ENCODE data around the gene TUBB3. TPM values are rescaled to one million over a fixed set of nuclear protein-coding genes. Genes with fewer than 3 reads are reported as not detected.

TUBB3 gene
- total RNA-seq, 1 donor from 2014 or later = 2.6 TPM

GRCh38 chr16:89951509-89951908 is 28.4 kb downstream of the TUBB3 start:
- H3K4me3 Mint-ChIP-seq = no peak overlapping the region
- H3K36me3 Mint-ChIP-seq (ENCODE audit: low read depth) = no peaks in the 10 kb centered on the region
- DNase-seq = no peak
- no peak overlapping the region for H3K27ac Mint-ChIP-seq
- H3K9me3 Mint-ChIP-seq = no peaks in the 10 kb centered on the region
- H3K4me1 Mint-ChIP-seq = peaks cover 7% of the 10 kb centered on the region
- H3K27me3 Mint-ChIP-seq = peaks cover 18% of the 10 kb centered on the region
- intact Hi-C loops (cut with micrococcal nuclease) = no loop called here

DNA sequence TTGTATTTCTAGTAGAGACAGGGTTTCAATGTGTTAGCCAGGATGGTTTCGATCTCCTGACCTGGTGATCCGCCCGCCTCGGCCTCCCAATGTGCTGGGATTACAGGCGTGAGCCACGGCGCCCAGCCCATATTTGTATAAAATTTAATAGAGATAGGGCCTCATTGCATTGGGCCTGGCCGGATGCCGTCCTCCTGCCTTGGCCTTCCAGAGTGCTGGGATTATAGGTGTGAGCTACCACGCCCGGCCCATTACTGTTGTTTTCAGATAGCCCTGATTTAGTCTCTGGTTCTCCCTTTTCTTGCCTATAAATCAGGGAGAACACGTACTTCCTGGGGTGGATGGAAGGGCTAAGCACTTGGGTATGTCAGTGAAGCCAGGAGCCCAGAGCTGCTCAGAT is 28.9 kb downstream of the TUBB3 start:
- Mint-ChIP-seq H3K9me3 (no peaks in the 10 kb centered on the region), H3K27ac (no peak overlapping the region), H3K27me3 (peaks cover 18% of the 10 kb centered on the region), H3K36me3 (ENCODE audit: low read depth) (no peaks in the 10 kb centered on the region), H3K4me3 (no peak overlapping the region), H3K4me1 (peaks cover 7% of the 10 kb centered on the region)
- DNase-seq = no peak
- intact Hi-C loops (cut with micrococcal nuclease) = no loop called here

DNA sequence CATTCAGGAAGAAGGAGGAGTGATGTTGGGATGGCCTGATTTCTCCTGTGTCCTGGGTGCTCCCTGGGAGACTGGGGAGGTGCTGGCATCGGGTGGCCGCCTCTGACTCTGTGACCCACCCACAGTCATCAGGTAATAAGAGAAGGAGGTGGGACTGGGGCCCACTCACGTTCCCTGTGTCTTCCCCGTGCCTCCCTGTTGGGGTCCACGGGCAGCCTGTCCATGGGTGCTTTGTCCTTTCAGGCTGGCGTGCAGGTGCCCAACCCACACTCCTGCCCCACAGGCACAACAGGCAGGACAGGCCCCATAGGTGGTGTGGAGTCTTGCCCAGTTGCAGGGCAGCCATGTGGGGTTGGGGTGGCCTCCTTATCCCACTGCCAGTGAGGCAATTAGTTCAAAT is 29.4 kb downstream of the TUBB3 start:
- H3K36me3 Mint-ChIP-seq (ENCODE audit: low read depth) = no peaks in the 10 kb centered on the region
- peaks cover 7% of the 10 kb centered on the region for H3K4me1 Mint-ChIP-seq
- peaks cover 13% of the 10 kb centered on the region for H3K27me3 Mint-ChIP-seq
- no peak overlapping the region for H3K4me3 Mint-ChIP-seq
- no peaks in the 10 kb centered on the region for H3K9me3 Mint-ChIP-seq
- no peak for DNase-seq
- intact Hi-C loops (cut with micrococcal nuclease) = no loop called here
- H3K27ac Mint-ChIP-seq = no peak overlapping the region

DNA sequence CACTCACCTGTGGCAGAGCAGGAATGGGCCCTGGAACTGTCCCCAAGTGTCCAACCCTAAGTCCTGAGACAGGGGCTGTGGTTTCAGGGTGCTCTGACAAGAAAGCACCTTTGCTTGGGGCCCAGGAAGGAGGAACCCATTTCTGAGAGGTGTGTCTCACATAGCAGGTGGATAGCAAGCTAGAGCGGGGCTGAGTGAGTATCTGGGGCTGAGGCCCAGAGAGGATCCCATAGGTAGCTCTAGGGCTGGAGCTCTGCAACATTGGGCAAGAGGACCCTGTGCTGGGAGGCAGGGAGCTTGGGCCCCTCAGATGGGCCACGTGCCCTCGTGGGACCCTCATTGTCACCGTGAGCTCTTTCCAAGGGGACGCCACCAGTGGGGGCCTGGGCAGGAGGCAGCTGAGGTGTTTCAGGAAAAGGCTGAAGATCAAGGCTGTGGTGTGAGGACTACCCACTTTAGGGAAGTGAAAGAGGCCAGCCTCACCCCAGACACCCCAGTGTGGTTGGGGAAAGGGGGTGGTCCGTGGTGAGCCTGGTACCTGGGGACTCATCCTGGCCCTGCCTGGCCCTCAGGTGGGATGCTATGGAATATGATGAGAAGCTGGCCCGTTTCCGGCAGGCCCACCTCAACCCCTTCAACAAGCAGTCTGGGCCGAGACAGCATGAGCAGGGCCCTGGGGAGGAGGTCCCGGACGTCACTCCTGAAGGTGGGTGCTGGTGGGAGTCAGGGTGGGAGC is 30.7 kb downstream of the TUBB3 start:
- H3K27me3 Mint-ChIP-seq = peaks cover 6% of the 10 kb centered on the region
- intact Hi-C loops (cut with micrococcal nuclease) = no loop called here
- no peak for DNase-seq
- H3K4me3 Mint-ChIP-seq = no peak overlapping the region
- peaks cover under 1% of the 10 kb centered on the region for H3K36me3 Mint-ChIP-seq (ENCODE audit: low read depth)
- H3K9me3 Mint-ChIP-seq = no peaks in the 10 kb centered on the region
- H3K27ac Mint-ChIP-seq = no peak overlapping the region
- H3K4me1 Mint-ChIP-seq = peaks cover 7% of the 10 kb centered on the region

- DNase-seq = no peak
- intact Hi-C loops (cut with micrococcal nuclease) = no loop called here
- Mint-ChIP-seq H3K4me1 (peaks cover 7% of the 10 kb centered on the region), H3K9me3 (no peaks in the 10 kb centered on the region), H3K4me3 (no peak overlapping the region), H3K27ac (no peak overlapping the region), H3K27me3 (peaks cover 6% of the 10 kb centered on the region), H3K36me3 (ENCODE audit: low read depth) (peaks cover 1% of the 10 kb centered on the region)
Measured at GRCh38 chr16:89954462-89954861, 31.3 kb downstream of the TUBB3 start.

DNA sequence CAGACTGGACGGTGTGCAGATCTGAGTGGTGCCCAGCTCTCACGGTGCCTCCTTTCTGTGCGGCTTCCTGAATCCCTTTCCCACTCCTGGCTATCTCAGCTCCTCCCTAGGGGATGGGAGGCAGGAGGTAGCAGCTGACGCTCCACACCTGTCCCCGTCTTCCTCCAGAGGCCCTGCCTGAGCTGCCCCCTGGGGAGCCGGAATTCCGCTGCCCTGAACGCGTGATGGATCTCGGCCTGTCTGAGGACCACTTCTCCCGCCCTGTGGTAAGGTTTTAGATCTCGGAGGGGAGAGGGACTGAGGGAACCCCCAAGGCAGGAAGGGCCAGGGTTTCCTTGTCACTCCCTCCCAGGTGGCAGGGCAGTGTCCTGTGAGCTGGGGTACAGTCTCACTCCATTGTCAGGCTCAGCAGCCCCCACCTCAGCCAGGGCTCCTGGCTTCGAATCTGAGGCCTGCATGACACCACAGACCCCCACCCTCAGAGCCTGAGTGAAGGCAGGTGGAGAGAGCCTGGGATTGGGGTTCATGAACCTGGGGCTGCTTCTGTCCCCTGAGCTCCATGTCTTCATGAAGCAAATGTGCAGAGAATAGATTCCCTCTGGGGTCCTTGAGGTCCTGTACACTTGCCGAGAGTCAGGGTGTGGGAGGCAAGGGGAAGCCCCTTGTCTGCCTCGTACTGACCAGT is 32.0 kb downstream of the TUBB3 start:
- intact Hi-C loops (cut with micrococcal nuclease) = no loop called here
- peaks cover 1% of the 10 kb centered on the region for H3K27me3 Mint-ChIP-seq
- DNase-seq = no peak
- no peak overlapping the region for H3K27ac Mint-ChIP-seq
- H3K4me1 Mint-ChIP-seq = peaks cover 3% of the 10 kb centered on the region
- H3K4me3 Mint-ChIP-seq = no peak overlapping the region
- H3K9me3 Mint-ChIP-seq = no peaks in the 10 kb centered on the region
- peaks cover 1% of the 10 kb centered on the region for H3K36me3 Mint-ChIP-seq (ENCODE audit: low read depth)

- no peak overlapping the region for H3K4me3 Mint-ChIP-seq
- no peaks in the 10 kb centered on the region for H3K9me3 Mint-ChIP-seq
- DNase-seq = no peak
- H3K36me3 Mint-ChIP-seq (ENCODE audit: low read depth) = peaks cover 1% of the 10 kb centered on the region
- intact Hi-C loops (cut with micrococcal nuclease) = no loop called here
- H3K27ac Mint-ChIP-seq = no peak overlapping the region
- no peaks in the 10 kb centered on the region for H3K4me1 Mint-ChIP-seq
- H3K27me3 Mint-ChIP-seq = no peaks in the 10 kb centered on the region
Measured at GRCh38 chr16:89956505-89957215, 33.5 kb downstream of the TUBB3 start.

DNA sequence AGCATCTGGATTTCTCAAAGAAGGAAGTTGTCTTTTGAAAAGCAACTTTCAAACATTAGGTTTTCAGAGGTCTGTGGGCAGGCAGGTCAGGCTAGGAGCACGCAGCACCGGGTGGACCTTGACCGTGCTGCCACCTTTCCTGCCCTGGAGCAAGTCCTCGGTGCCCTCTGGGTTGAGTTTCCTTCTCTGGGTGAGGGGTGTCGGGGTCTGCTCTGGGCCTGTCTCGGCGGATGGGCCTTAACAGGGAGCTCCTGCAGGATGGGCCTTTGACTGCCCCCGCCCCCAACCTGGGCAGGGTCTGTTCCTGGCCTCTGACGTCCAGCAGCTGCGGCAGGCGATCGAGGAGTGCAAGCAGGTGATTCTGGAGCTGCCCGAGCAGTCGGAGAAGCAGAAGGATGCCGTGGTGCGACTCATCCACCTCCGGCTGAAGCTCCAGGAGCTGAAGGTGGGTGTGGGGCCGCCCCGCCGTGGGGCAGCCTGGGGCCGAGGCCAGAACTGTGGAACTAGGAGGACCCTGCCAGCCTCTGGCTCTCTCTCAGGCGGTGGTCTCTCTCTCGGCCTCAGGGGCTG is 34.2 kb downstream of the TUBB3 start:
- intact Hi-C loops (cut with micrococcal nuclease) = no loop called here
- no peak for DNase-seq
- H3K4me1 Mint-ChIP-seq = no peaks in the 10 kb centered on the region
- no peaks in the 10 kb centered on the region for H3K9me3 Mint-ChIP-seq
- no peak overlapping the region for H3K27ac Mint-ChIP-seq
- no peak overlapping the region for H3K4me3 Mint-ChIP-seq
- H3K27me3 Mint-ChIP-seq = no peaks in the 10 kb centered on the region
- peaks cover 1% of the 10 kb centered on the region for H3K36me3 Mint-ChIP-seq (ENCODE audit: low read depth)

DNA sequence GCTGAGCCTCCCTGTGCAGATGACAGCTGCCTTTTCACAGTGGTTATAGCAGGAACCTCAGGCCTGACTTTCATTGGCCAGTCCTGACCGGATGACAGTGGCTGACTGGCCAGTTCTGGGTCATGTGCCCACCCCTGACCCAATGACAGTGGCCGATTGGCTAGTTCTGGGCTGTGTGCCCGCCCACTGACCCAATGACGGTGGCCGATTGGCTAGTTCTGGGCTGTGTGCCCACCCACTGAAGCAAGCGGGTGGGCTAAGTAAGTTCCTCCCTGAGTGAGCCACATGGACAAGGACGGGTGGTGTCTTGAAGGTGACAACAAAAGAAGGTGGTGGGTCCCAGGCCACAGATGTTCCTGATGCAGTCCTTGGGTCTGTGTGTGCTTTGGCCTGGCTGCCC is 34.9 kb downstream of the TUBB3 start:
- no peak overlapping the region for H3K27ac Mint-ChIP-seq
- H3K9me3 Mint-ChIP-seq = no peaks in the 10 kb centered on the region
- no peaks in the 10 kb centered on the region for H3K4me1 Mint-ChIP-seq
- intact Hi-C loops (cut with micrococcal nuclease) = no loop called here
- H3K36me3 Mint-ChIP-seq (ENCODE audit: low read depth) = peaks cover 1% of the 10 kb centered on the region
- H3K4me3 Mint-ChIP-seq = no peak overlapping the region
- no peaks in the 10 kb centered on the region for H3K27me3 Mint-ChIP-seq
- DNase-seq = peak; percentile 62

- Mint-ChIP-seq H3K4me3 (no peak overlapping the region), H3K9me3 (no peaks in the 10 kb centered on the region), H3K27ac (no peak overlapping the region), H3K4me1 (no peaks in the 10 kb centered on the region), H3K27me3 (no peaks in the 10 kb centered on the region), H3K36me3 (ENCODE audit: low read depth) (peaks cover 1% of the 10 kb centered on the region)
- intact Hi-C loops (cut with micrococcal nuclease) = no loop called here
- no peak for DNase-seq
Measured at GRCh38 chr16:89958596-89958995, 35.5 kb downstream of the TUBB3 start.

- H3K36me3 Mint-ChIP-seq (ENCODE audit: low read depth) = peaks cover 1% of the 10 kb centered on the region
- H3K4me3 Mint-ChIP-seq = no peak overlapping the region
- no peaks in the 10 kb centered on the region for H3K27me3 Mint-ChIP-seq
- no peak overlapping the region for H3K27ac Mint-ChIP-seq
- no peak for DNase-seq
- intact Hi-C loops (cut with micrococcal nuclease) = no loop called here
- H3K4me1 Mint-ChIP-seq = no peaks in the 10 kb centered on the region
- no peaks in the 10 kb centered on the region for H3K9me3 Mint-ChIP-seq
Measured at GRCh38 chr16:89960966-89961365, 37.8 kb downstream of the TUBB3 start.

DNA sequence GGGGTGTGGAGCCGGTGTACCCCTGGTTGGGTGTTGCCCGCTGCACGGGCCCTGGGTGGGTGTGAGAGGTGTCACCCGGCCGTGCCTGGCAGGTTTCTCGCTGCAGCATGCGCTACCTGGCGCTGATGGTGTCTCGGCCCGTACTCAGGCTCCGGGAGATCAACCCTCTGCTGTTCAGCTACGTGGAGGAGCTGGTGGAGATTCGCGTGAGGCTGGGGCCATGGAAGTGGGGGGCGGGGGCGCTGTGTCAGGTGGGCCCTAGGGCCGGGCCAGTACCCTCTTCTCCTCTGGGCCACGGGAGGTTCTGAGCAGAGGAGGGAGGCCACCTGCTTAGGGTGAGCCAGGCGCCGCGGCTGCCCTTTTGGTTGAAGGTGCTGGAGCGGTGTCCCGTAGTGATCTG is 38.8 kb downstream of the TUBB3 start:
- Mint-ChIP-seq H3K4me3 (no peak overlapping the region), H3K27me3 (no peaks in the 10 kb centered on the region), H3K9me3 (no peaks in the 10 kb centered on the region), H3K4me1 (no peaks in the 10 kb centered on the region), H3K27ac (no peak overlapping the region), H3K36me3 (ENCODE audit: low read depth) (peaks cover 1% of the 10 kb centered on the region)
- intact Hi-C loops (cut with micrococcal nuclease) = no loop called here
- no peak for DNase-seq

GRCh38 chr16:89962754-89963498 is 39.8 kb downstream of the TUBB3 start:
- Mint-ChIP-seq H3K9me3 (no peaks in the 10 kb centered on the region), H3K27ac (no peak overlapping the region), H3K36me3 (ENCODE audit: low read depth) (peaks cover 1% of the 10 kb centered on the region), H3K27me3 (no peaks in the 10 kb centered on the region), H3K4me1 (no peaks in the 10 kb centered on the region), H3K4me3 (no peak overlapping the region)
- no peak for DNase-seq
- intact Hi-C loops (cut with micrococcal nuclease) = no loop called here
